Endothelial cell of hepatic sinusoid (primary cell): ENCODE measurements around the gene ASB6.
"Not testable (repeated sequence)": the region's sequence is repeated elsewhere in the genome, so short reads cannot be mapped to it uniquely, and the experiment has no call there.

Source experiments
- in situ Hi-C: cut with HindIII; loops from 2 replicates; pipeline ENCODE4 v1.10.0; 2017; ENCODE audit warnings: low sequenced_read_pairs

ASB6 gene

GRCh38 chr9:129669141-129669718 lies 27.3 kb upstream of the ASB6 start:
- in situ Hi-C loops: no loop called here

- in situ Hi-C loops: no loop called here
These were observed 25.9 kb upstream of the ASB6 start for GRCh38 chr9:129667850-129668249.

- in situ Hi-C loops: no loop called here
These were observed 25.4 kb upstream of the ASB6 start for GRCh38 chr9:129667378-129667777.

- in situ Hi-C loops: no loop called here
These were observed 24.6 kb upstream of the ASB6 start for GRCh38 chr9:129666575-129666974.

- in situ Hi-C loops: no loop called here
These were observed 24.0 kb upstream of the ASB6 start for GRCh38 chr9:129665814-129666520.

- in situ Hi-C loops: no loop called here
These were observed 23.4 kb upstream of the ASB6 start, which contains the start of gene PRRX2 for GRCh38 chr9:129665389-129665775. PRRX2 (plus strand) TSS chr9:129665647; CDS start chr9:129665868, 221 bp downstream.

GRCh38 chr9:129664746-129665388 lies 22.9 kb upstream of the ASB6 start:
- in situ Hi-C loops: no loop called here

- in situ Hi-C loops: not testable (repeated sequence)
These were observed 20.3 kb upstream of the ASB6 start for GRCh38 chr9:129662239-129662638.

- in situ Hi-C loops: no loop called here
These were observed 19.1 kb upstream of the ASB6 start for GRCh38 chr9:129661029-129661428.

GRCh38 chr9:129656795-129657390 lies 14.9 kb upstream of the ASB6 start:
- in situ Hi-C loops: no loop called here

GRCh38 chr9:129655696-129656095 lies 13.7 kb upstream of the ASB6 start:
- in situ Hi-C loops: no loop called here

- in situ Hi-C loops: no loop called here
These were observed 13.2 kb upstream of the ASB6 start for GRCh38 chr9:129655154-129655553.

- in situ Hi-C loops: no loop called here
These were observed 12.6 kb upstream of the ASB6 start for GRCh38 chr9:129654554-129655040.

- in situ Hi-C loops: no loop called here
These were observed 12.0 kb upstream of the ASB6 start for GRCh38 chr9:129653823-129654553.

GRCh38 chr9:129650680-129651235 lies 8.8 kb upstream of the ASB6 start:
- in situ Hi-C loops: no loop called here

- in situ Hi-C loops: no loop called here
These were observed 8.1 kb upstream of the ASB6 start for GRCh38 chr9:129649726-129650679.

- in situ Hi-C loops: no loop called here
These were observed 6.8 kb upstream of the ASB6 start for GRCh38 chr9:129648764-129649115.

GRCh38 chr9:129648092-129648763 lies 6.3 kb upstream of the ASB6 start:
- in situ Hi-C loops: no loop called here

- in situ Hi-C loops: no loop called here
These were observed 5.7 kb upstream of the ASB6 start for GRCh38 chr9:129647635-129648034.
